Upper lobe of left lung (tissue), 4 donors: ENCODE measurements around the gene LZIC.

Experiments
- EP300 ChIP-seq, 4 donors: sonication (generic); formaldehyde crosslinking; IDR thresholded peaks; one replicate each; pipeline ENCODE4 v1.5.1; 2017; ENCODE audit warnings: antibody characterized with exemption in 4 of 4, control low read depth in 2 of 4
- POLR2A ChIP-seq, 4 donors: fragments of 450-650 bp; IDR thresholded peaks; one replicate each; pipeline ENCODE4 v1.5.1; 2016 to 2017; ENCODE audit warnings: antibody characterized with exemption in 4 of 4, mild to moderate bottlenecking in 2 of 4

- no peak for TF ChIP-seq EP300 (IDR thresholded peaks at IDR 0.05)
- TF ChIP-seq POLR2A (IDR thresholded peaks at IDR 0.05): no peak
Measured at GRCh38 chr1:9882945-9883303, 60.3 kb downstream of the LZIC start.
